ENCODE results near the gene HNRNPH3. TPM values are rescaled to one million over a fixed set of nuclear protein-coding genes. Genes with fewer than 3 reads are reported as not detected.

Gene HNRNPH3
- total RNA-seq, 1 donor from 2014 or later, result 40.4 TPM

DNA sequence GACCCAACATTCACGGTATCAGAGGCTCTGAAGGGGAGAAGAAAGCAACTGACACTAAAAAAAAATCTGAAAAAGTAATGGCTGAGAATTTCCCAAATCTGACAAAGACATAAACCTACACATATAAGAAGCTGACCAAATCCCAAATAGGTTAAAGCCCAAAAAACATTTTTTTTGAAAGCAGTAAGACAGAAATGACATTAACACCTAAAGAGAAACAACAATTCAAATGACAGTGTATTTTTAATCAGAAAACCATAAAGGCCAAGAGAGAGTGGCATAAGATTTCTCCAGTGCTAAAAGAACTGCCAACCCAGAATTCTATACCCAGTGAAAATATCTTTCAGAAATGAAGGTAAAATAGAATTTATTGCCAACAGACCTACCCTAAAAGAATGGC is 39.7 kb downstream of the HNRNPH3 start:
- FAIRE-seq (no peak), DNase-seq (ENCODE audit: low spot score in 2 of 2) (no peak)

DNA sequence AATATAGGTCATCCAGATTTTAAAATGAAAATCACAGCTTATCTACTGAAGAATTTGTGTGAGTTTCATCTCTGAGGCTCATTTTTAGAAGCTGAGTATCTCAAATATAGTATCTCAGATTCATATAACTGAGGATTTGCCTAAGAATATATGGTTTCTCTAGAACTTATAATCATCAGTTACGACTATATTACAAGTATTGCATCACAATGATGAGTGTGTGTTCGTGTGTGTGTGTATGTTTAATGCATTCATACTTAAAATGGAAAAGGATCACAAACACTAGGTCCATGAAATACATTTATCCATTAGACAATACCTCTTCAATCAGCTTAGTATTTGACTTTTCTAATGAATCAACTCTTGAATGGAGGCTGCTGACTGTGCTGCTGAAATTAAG is 53.9 kb downstream of the HNRNPH3 start:
- no peak for FAIRE-seq
- no peak for DNase-seq (ENCODE audit: low spot score in 2 of 2)

Other genes starting within 250 kb of the HNRNPH3 start
- not detected for gene MYPN, start 222.6 kb upstream of the HNRNPH3 start, total RNA-seq
- gene ATOH7, start 100.0 kb upstream of the HNRNPH3 start, total RNA-seq, result 0.41 TPM
- gene PBLD, start 864 bp downstream of the HNRNPH3 start, total RNA-seq, result 8.6 TPM
- 113 TPM for gene RUFY2, start 75.2 kb downstream of the HNRNPH3 start, total RNA-seq
- 39.1 TPM for gene DNA2, start 139.9 kb downstream of the HNRNPH3 start, total RNA-seq
- gene SLC25A16, start 195.5 kb downstream of the HNRNPH3 start, total RNA-seq, result 45.7 TPM
- 39.9 TPM for gene TET1, start 228.3 kb downstream of the HNRNPH3 start, total RNA-seq